M059J (cell line): ENCODE measurements around the gene CTU2. TPM values are rescaled to one million over a fixed set of nuclear protein-coding genes. Genes with fewer than 3 reads are reported as not detected.

Experiments
- DNase-seq: peaks from one replicate; pipeline ENCODE4 v3.0.0-alpha.2; 2012; ENCODE audit warnings: low read depth
- total RNA-seq: library from RNA; depleted of rRNA; stranded (reverse); fragments of >200 nt; shearing (Covaris generic); gene quantifications from 2 replicates; pipeline ENCODE4 v1.2.3, GENCODE V29; 2014

Gene CTU2
- total RNA-seq, 1 experiment from 2014 or later = 16.2 TPM

DNA sequence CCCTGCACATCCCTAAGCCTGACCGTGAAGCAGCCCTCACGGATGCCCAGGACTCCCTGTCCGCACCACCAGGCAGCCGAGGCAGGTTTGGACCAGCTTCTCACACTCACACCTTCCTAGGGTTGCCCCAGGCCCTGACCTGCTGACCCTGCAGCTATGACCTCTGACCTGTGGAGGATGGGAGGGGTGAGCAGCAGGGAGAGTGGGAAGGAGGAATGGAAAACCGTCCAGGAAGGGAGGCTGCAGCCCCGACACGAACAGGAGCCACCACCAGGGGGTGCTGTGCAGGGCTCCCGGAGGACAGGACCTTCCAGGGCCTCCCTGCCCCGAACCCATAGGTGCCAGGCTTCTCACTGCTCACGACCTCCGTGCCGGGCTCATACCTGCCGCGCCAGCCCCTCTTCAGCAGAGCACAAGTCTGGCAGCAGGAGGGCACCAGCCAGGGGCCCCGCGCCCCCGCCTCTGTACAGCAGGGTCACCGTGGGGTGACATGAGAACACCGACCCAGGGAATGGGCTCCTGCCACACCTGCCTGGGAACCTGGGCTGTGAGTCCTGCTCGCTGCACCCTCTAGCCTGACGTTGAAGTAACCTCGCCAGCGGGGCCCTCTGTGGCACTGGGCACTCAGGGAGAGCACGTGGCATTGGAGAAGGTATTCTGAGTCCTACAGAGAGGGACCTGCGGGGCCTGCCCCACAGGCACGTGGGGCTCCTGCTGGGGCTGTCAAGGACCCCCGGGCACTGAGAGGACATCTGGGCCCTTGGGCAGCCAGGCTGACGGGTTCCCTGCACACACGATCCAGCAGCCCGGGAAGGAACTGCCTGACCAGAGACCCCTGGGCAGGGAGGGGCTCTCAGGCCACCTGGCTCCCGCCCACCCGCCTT, 37.6 kb downstream of the CTU2 start:
- DNase-seq = peak; percentile 52

DNA sequence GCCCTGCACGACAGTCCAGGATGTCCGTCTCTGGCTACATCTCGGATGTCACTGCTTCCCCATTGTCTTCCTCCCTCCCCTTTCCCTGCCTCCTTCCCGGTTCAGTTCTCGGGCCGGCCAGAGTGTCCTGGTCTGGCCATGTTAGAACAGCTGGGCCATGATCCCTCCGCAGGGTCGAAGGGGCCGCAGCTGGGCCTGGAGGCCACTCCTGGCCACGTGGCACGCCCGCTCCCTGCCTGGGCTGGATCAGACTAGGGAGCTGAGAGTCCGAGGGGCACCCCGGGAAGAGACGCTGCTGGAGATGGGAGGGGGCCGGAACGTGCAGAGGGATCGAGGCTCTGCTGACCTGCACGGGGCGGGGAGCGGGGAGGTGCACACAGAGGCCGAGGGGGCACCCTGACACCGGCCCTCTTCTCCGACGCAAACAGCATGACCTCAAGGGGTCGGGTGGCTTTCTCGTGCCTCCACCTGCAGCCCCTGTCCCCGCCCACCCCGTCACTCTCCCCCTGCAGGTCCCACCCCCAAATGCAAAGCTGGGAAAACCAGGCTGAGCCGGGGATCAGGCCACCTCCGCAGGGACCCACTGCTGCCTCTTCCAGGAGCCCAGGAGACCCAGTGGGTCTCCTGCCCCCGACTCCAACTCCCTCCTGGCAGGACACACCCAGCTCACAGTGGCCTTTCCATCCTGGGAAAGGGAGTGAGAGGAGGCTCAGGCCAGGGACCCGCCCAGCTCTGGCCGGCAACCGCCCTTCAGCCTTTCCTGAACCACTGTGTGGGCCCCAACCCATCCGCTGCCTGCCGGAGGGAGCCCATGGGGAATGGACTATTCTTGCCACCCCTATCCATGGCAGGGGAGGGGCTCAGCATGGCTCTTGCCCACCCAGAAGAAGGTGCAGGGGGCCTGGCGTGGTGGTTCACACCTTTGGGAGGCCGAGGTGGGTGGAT, 38.5 kb downstream of the CTU2 start:
- no peak for DNase-seq

- DNase-seq = no peak
Observed at GRCh38 chr16:88746506-88746905, 40.2 kb downstream of the CTU2 start.

GRCh38 chr16:88747588-88748301, 41.4 kb downstream of the CTU2 start:
- DNase-seq = no peak

GRCh38 chr16:88748364-88748763, 42.1 kb downstream of the CTU2 start:
- no peak for DNase-seq

DNA sequence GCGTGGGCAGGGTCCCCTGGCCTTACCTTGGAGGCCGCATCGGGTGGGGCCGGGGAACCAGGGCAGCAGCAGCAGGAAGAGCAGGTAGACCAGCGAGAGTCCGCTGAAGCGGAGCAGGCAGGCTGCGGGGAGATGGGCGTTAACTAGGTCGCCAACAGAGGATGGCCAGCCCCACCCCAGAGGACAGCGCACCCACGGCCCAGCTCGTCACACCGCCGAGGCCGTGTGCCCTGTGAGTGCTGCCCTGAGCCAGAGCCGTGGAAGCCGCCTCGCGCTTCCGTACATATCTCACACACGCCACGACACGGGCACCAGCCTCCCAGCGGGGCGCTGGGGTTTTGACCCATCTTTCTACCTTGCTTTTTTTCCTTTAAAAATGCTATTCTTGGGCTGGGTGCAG, 43.1 kb downstream of the CTU2 start:
- no peak for DNase-seq

- DNase-seq = no peak
Observed at GRCh38 chr16:88750854-88751253, 44.6 kb downstream of the CTU2 start.

DNA sequence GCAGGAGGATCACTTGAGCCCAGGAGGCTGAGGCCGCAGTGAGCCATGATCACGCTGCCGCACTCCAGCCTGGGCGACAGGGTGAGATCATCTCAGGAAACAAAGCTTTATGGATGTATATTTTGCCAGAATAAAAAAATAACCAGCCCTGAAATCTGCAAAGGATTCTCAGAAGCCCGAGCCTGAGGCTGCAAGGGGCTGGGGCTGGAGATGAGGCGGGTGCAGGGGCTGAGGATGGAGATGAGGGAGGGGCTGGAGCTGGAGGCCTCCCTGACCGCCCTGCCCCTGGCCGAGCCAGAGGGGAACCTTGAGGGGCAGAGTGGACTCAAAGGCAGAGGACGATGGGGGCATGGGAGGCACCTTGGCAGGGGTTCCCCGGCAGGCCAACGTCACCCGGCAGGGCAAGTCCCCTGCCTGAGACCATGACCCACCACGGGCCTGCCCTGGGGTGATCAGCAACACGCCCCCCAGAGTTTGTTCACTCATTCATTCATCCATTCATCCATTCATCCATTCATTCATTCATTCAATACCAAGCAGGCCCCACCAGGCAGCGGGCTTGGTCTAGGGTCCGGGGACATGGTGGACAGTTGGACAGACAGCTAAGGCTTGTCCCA, 46.2 kb downstream of the CTU2 start:
- DNase-seq = no peak

DNA sequence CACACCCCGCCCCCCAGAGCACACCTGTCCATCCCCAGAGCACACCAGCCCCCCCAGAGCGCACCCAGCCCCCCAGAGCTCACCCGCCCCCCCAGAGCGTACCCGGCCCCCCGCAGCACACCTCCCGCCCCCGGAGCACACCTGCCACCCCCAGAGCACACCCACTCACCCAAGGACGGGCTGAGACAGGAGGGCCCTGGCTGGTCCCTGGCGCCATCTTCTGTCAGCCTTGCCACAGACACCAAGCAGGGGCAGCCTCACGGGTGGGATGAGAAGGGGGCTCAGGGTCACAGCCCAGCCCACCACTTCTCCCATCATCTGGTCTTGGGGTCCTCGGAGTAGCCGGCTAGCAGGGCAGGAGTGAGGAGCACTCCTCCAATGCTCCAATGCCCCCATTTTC, 46.9 kb downstream of the CTU2 start:
- no peak for DNase-seq

GRCh38 chr16:88753602-88754001, 47.3 kb downstream of the CTU2 start:
- DNase-seq = no peak

DNA sequence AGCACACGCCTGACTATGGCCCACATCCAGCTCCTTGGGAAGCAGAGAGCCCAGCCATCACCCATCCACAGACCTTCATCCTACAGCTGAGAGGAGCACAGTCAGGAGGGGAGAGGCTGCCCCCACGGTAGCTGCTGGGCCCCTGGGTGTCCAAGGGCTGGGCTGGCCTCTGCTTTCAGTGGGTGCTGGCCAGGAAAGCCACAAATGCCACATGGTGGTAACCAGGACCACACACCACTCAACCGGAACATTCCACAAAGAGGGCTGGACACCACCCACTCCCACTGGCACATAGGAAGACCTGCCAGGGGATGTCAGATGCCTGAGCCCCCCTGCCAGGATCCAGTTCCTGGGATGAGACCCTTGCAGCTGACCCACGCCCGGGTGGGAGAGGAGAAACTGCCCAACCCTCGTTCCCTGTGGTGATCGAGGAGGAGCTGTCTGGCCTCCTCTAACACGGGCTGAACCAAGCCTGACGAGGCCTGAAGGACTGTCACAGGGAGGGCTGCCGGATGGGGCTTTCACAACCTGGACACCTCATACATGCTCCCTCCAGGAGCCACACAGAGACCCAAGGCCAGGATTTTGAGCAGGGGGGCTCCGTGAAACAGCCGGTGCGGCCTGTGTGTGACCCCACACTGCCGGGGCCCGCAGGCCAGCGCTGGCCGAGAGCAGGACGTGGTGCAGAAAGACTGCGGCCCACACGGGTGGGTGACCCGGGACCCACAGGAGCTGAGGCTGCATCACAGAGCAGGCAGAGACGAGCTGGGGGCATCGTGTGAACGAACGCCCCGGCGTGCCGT, 48.0 kb downstream of the CTU2 start:
- no peak for DNase-seq

DNA sequence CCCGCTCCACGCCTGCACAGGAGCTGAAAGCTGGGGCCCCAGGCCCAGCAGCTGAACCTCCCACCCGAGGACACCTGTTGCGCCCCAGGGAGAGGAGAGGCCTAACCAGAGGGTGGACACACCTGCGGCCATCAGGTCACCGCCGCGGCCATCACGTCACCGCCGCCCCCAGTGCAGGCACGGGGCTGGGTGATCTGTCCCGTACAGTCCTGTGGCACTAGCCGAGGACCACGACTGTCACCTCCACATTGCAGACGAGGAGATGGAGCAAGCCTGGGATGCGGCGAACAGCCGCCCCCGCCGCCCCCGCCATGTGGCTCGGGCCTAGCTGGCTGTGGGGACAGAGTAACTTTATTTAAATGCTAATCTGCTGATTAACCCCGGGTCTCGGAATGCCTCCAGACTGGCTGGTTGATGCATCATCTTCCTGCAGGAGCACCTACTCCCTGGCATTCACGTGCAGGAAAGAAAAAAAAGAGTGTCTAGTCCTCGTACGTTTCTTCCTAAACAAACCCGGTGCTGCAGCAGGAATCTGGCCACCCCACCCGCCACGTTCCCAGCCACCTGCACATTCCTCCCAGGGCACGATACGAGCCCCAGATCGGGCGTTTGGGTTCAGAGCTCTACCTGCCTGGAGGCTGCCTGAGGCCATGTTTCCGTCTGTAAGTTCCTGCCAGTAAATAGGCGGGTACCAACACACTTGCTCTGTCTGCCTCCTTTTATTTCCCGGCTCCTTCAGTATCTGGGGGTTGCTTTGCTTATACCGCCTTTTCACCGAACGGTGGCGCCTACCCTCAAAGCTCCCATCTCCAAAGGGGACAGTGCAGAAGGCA, 48.8 kb downstream of the CTU2 start:
- DNase-seq = peak; percentile 85

DNA sequence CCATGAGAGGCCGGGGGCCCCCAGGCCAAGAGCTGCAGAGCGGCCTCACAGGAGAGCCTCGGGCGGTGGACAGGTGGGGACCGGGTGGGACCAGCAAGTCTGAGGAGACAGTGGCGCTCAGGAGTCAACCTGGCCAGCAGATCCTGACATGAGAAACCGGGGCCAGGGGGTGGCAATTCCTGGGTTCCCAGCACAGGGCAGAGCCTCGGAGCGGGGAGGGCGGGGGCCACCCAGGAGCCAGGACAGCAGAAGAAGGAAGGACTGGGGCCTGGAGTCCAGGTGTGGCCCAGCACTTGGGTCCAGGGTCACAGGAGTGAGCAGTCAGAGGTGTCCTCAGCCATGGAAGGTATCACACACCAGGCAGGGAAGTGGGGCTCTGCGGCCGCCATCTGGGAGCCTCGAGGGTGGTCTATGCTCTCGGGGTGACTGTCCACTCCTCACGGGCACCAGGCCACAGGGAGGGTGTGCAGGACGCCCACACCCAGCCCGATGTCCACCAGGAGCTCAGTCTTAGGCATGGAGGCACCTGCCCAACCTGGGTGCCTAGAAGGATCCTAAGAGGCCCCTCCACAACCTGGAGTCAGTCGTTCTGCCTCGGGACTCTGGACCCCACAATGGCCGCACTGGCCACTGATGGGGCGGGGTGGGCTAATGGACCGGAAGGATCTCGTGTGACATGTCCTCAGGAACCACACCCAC, 49.6 kb downstream of the CTU2 start:
- no peak for DNase-seq

DNA sequence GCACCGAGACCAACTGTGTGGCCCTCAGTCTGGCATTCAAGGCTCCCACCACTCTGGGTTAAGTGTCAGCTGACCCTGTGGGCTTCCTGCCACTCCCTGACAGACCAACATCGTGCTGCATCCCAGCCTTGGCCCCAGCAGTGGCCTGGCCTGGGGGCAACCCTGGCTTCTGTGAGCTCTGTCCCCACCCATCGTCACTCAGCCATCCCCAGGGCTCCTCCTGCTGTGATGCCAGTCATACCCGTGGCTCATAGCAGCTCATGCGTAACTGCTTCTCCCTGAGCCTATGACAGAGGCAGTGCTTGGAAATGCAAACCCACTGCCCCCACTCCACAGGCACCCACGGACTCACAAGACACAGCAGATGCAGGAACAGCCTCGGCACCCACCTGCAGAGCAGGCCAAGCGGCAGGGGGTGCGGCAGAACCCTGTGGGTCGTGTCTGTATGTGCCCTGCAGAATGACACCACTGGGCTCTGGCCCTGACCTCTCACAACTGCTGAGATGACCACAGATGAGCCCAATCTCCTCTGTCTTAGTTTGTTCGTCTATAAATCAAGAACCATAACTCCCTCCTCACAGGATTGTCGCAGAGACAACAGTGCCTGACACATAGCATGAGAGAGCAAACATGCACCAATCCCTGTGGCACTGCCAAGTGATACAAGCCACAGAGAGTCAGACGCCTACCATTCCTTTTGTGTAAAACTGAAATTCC, 52.1 kb downstream of the CTU2 start:
- no peak for DNase-seq

- no peak for DNase-seq
Observed at GRCh38 chr16:88758944-88759244, 52.6 kb downstream of the CTU2 start.

- DNase-seq = no peak
Observed at GRCh38 chr16:88759245-88759975, 53.1 kb downstream of the CTU2 start.

DNA sequence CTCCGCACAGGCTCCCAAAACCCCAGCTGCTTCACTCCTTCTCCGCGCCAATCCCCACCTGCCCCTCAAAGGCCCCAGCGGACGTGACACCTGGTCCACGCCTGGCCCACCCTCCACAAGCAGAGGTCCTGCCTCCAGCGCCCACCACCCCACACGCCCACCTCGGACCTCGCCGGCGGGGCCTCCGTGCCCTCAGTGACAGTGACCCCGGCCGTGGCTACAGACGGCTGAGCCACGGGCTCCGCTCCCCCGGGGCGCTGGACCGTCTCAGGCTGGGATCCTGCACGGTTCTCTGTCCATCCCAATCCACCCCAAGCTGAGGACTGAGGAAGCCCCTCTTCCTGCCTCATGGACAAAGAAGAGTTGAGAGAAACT, 53.7 kb downstream of the CTU2 start:
- no peak for DNase-seq
